BJ (cell line): ENCODE data around the gene ZDHHC5. TPM values are rescaled to one million over a fixed set of nuclear protein-coding genes. Genes with fewer than 3 reads are reported as not detected.

Experiments used
- CTCF ChIA-PET: fragments of 350-600 bp; formaldehyde crosslinking; extraction: SDS; loops from one replicate; lab custom pipeline; 2021; ENCODE audit warnings: antibody characterized with exemption, inconsistent platforms; lab: Yijun Ruan, JAX
- POLR2A ChIA-PET: fragments of 300-600 bp; sonication (Branson Sonifier 250); formaldehyde crosslinking; extraction: SDS; loops from one replicate; lab custom pipeline; 2021; ENCODE audit warnings: antibody characterized with exemption; lab: Charles Lee
- DNase-seq: peaks from one replicate; pipeline ENCODE4 v3.0.0-alpha.2; 2011; ENCODE audit warnings: low read depth
- H3K27me3 ChIP-seq: 2 replicates; pipeline ENCODE4 v1.6.0; 2011; ENCODE audit warnings: low read length; ENCODE audit not compliant: control insufficient read depth, insufficient read depth
- H3K36me3 ChIP-seq: 2 replicates; pipeline ENCODE4 v1.5.1; 2011; ENCODE audit warnings: low read length; ENCODE audit not compliant: control insufficient read depth, insufficient read depth
- H3K4me3 ChIP-seq: 2 replicates; pipeline ENCODE4 v1.5.1; 2011; ENCODE audit warnings: low read depth, mild to moderate bottlenecking, control low read depth, low read length
- polyA plus RNA-seq: library from polyadenylated mRNA; depleted of rRNA; stranded (reverse); fragments of >200 nt; gene quantifications from 2 replicates; pipeline ENCODE4 v1.2.3, GENCODE V29; 2011
- TF ChIP-seq, protein P1 (sequence below): IDR thresholded peaks from 2 replicates; pipeline ENCODE4 v1.5.1; 2011; ENCODE audit warnings: low read depth, mild to moderate bottlenecking, control low read depth, inconsistent platforms, low read length, moderate library complexity; ENCODE audit not compliant: insufficient read depth

ZDHHC5 gene
- polyA plus RNA-seq, 1 experiment = 76.7 TPM

DNA sequence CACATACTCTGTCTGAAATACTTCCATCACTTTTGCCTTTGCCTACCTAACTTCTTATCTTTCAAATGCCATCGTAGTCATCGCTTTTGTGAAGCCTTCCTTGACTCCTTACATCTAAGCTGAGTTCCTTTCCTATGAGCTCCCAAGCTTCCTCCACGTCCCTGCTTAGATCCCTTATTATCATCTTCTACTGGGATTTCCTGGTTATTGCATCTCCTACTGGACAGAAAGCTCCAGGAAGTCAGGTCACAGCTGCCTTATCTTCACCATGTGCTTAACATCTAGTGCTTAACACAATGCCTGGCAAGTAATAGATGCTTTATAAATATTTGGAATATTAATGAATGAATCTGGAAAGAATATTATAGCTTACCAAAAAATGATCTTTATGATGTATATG, 24.1 kb upstream of the ZDHHC5 start:
- POLR2A ChIA-PET = interaction anchor here (0.6 to 1.3 kb wide), 3 partner anchors 9 to 76 kb away, joined by 3 to 9 read pairs (median 5); partner anchors contain the start of gene UBE2L6
- TF ChIP-seq, protein P1, sequence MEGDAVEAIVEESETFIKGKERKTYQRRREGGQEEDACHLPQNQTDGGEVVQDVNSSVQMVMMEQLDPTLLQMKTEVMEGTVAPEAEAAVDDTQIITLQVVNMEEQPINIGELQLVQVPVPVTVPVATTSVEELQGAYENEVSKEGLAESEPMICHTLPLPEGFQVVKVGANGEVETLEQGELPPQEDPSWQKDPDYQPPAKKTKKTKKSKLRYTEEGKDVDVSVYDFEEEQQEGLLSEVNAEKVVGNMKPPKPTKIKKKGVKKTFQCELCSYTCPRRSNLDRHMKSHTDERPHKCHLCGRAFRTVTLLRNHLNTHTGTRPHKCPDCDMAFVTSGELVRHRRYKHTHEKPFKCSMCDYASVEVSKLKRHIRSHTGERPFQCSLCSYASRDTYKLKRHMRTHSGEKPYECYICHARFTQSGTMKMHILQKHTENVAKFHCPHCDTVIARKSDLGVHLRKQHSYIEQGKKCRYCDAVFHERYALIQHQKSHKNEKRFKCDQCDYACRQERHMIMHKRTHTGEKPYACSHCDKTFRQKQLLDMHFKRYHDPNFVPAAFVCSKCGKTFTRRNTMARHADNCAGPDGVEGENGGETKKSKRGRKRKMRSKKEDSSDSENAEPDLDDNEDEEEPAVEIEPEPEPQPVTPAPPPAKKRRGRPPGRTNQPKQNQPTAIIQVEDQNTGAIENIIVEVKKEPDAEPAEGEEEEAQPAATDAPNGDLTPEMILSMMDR = peak; percentile 25
- Histone ChIP-seq H3K27me3 (no peaks in the 10 kb centered on the region), H3K4me3 (no peak overlapping the region), H3K36me3 (peaks cover 8% of the 10 kb centered on the region)
- CTCF ChIA-PET = interaction anchor here (0.7 to 9.6 kb wide), 21 partner anchors 9 to 877 kb away, joined by 3 to 285 read pairs (median 4); partner anchors contain the start of genes CLP1, RTN4RL2, SERPING1 and UBE2L6
- DNase-seq = no peak

DNA sequence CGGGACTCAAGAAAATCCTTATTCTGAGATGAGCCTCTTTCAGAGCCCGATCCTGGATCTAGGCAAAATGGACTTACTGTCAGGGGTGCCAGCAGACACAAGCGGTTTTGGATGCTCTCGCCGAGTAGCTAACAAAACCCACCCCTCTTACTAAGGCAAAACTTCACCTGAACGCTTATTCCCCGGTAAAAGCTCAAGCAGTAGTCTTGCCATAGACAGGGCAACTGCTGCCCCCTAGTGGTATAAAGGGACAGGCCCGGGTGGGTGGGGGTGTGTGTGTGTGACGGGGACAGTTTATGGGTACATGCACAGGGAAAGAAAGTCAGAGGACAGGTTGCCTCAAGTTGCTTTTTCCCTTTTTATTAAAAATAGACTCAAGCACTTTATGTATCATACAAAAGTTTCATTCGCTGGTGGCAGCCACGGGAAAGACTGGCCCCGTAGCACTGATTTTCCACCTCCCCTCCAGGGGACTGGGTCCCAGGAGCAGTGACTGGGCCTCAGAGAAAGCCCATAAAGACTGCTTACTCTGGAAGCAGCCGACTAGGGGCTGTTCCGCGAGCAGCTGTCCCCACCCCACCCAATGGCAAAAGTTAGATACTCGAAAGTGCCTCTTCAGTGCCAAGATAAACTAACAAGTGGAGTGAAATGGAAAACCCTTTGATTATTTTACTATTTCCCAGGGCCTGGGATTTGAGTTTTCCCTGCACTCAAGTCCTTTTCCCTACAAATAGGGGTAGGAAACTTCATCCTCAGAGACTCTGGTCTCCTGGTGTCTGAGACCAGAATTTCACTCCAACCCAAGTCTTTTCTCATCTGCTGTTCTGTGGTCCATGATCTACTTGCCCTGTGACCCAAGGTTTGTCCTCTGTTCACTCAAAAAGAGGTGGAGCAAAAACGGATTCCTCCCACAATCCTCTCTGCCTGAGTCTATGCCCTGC, 22.9 kb upstream of the ZDHHC5 start:
- POLR2A ChIA-PET = interaction anchor here (0.6 to 1.3 kb wide), 2 partner anchors 77 to 111 kb away, joined by 3 to 5 read pairs; partner anchors contain the start of gene UBE2L6
- DNase-seq = no peak
- CTCF ChIA-PET = interaction anchor here (0.6 to 9.6 kb wide), 28 partner anchors 9 to 923 kb away, joined by 3 to 285 read pairs (median 4); partner anchors contain the start of genes CLP1, RTN4RL2, SERPING1 and UBE2L6
- TF ChIP-seq, protein P1 = peak; percentile 91
- H3K27me3 ChIP-seq = no peaks in the 10 kb centered on the region
- H3K4me3 ChIP-seq = no peak overlapping the region
- peaks cover 8% of the 10 kb centered on the region for H3K36me3 ChIP-seq

DNA sequence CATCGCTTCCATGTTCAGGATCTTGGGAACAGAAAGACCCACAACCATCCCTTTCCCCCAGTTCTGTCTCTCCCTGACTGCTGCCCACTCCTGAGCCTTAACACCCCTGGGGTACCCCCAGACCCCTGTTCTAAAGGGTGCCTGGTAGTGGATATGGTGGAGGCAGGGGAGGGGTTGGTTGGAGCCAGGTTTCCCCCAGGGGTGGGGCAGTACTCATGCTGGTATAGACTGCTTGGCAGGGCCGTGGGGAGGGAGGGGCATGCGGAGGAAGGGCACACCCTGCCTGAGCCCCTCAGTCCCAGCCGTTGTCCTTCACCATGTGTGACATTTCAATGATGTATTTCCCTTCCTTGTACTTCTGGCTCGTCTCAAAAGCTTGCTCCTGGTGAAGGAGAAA, 22.2 kb upstream of the ZDHHC5 start:
- ChIA-PET CTCF (interaction anchor here (1.0 to 9.6 kb wide), 6 partner anchors 13 to 188 kb away, joined by 3 to 285 read pairs (median 7); partner anchors contain the start of genes RTN4RL2 and UBE2L6), POLR2A (no interaction called here)
- Histone ChIP-seq H3K4me3 (no peak overlapping the region), H3K36me3 (peaks cover 8% of the 10 kb centered on the region), H3K27me3 (no peaks in the 10 kb centered on the region; the same call in 1 of the 2 replicates)
- no peak for DNase-seq
- TF ChIP-seq, protein P1 = no peak

DNA sequence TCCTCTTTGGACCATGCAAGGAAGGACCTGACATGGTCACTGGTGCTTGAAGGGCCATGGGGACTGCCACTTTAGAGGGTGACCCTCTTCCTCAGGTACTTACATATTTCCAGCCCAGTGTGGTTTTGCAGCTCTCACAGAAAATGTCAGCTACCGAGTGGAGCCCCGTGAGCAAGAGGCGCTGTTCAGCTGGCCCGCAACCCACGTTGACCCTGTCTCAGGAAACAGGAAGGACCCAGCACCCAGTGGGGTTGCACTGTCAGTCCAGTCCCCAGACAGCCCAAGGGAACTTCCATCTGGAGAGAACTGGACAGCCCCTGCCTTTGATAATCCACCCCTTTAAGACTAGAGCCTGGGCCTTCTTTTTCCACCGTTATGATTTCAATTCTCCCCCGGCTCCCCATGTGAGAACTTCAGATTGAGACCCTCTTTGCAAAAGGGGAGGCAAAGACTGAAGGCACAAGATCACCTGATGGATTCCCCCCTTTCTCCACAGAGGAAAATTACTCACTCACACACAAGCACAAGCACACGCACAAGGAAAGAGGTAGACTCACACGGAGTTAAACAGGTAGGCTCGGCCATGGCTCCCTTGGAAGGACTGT, 21.6 kb upstream of the ZDHHC5 start:
- no peak for DNase-seq
- Histone ChIP-seq H3K36me3 (peaks cover 5% of the 10 kb centered on the region), H3K4me3 (no peak overlapping the region), H3K27me3 (no peaks in the 10 kb centered on the region; the same call in 1 of the 2 replicates)
- TF ChIP-seq, protein P1 = no peak
- ChIA-PET POLR2A (no interaction called here), CTCF (interaction anchor here (1.6 to 1.9 kb wide), 2 partner anchors 78 to 188 kb away, joined by 5 to 15 read pairs; partner anchors contain the start of gene UBE2L6)
